Breast epithelium (tissue), 4 donors: ENCODE data around the gene CBFA2T3. TPM values are rescaled to one million over a fixed set of nuclear protein-coding genes. Genes with fewer than 3 reads are reported as not detected.
"Not testable (repeated sequence)": the region's sequence is repeated elsewhere in the genome, so short reads cannot be mapped to it uniquely, and the experiment has no call there.

Experiments used
- DNase-seq, 2 donors: peaks; one replicate each; pipeline ENCODE4 v3.0.0-alpha.2; 2019; ENCODE audit warnings: low spot score in 2 of 2
- H3K27ac ChIP-seq, 2 donors: fragments of 200-600 bp; sonication (generic) in 1 of 2; one replicate each; pipeline ENCODE4 v1.5.1; 2016 to 2019; ENCODE audit warnings: mild to moderate bottlenecking in 1 of 2
- H3K27me3 ChIP-seq, 2 donors: fragments of 200-600 bp; sonication (generic) in 1 of 2; one replicate each; pipeline versions ENCODE4 v1.5.1 to v1.6.0; 2017 to 2019; ENCODE audit warnings: control low read depth in 1 of 2, mild to moderate bottlenecking in 1 of 2
- H3K36me3 ChIP-seq: fragments of 200-600 bp; one replicate; pipeline ENCODE4 v1.5.1; 2019
- H3K4me1 ChIP-seq, 2 donors: fragments of 200-600 bp; sonication (generic); one replicate each; pipeline ENCODE4 v1.5.1; 2016 to 2019; ENCODE audit warnings: control low read depth in 1 of 2
- H3K4me3 ChIP-seq, 3 donors: fragments of 200-600 bp; sonication (generic); 1 replicate in 2 of 3; 2 replicates in 1 of 3; pipeline ENCODE4 v1.5.1; 2016 to 2019; ENCODE audit warnings: mild to moderate bottlenecking in 3 of 3, moderate library complexity in 2 of 3
- H3K9me3 ChIP-seq, 2 donors: fragments of 200-600 bp; sonication (generic) in 1 of 2; one replicate each; pipeline ENCODE4 v1.5.1; 2016 to 2019; ENCODE audit warnings: control low read depth in 1 of 2
- CTCF ChIP-seq, 3 donors: fragments of 450-650 bp; IDR thresholded peaks; one replicate each; pipeline ENCODE4 v1.5.1; 2016 to 2017; ENCODE audit warnings: antibody characterized with exemption in 3 of 3, mild to moderate bottlenecking in 3 of 3, moderate library complexity in 3 of 3
- POLR2A ChIP-seq: fragments of 450-650 bp; IDR thresholded peaks from one replicate; pipeline ENCODE4 v1.6.1; 2016; ENCODE audit warnings: antibody characterized with exemption, mild to moderate bottlenecking, moderate library complexity
- POLR2AphosphoS5 ChIP-seq, 3 donors: sonication (generic); formaldehyde crosslinking; IDR thresholded peaks; one replicate each; pipeline ENCODE4 v1.6.1; 2017; ENCODE audit warnings: antibody characterized with exemption in 3 of 3
- intact Hi-C: fragments of 100-400 bp; cut with DNase I; formaldehyde crosslinking; loops from one replicate; pipeline ENCODE4 v1.15.1; 2023; ENCODE audit warnings: low total_unique reads
- total RNA-seq, 3 donors: library from RNA; depleted of rRNA; stranded (reverse); fragments of >200 nt; gene quantifications; one replicate each; pipeline ENCODE4 v1.1.0, GENCODE V29; 2016

CBFA2T3 gene
- total RNA-seq, 3 donors from 2014 or later, result 0.64 to 2.3 (median 0.88) TPM

- no peaks in the 10 kb centered on the region for H3K4me1 ChIP-seq
- no peak overlapping the region for H3K4me3 ChIP-seq
- no peak for DNase-seq
- H3K9me3 ChIP-seq, result peaks cover 11 to 13% of the 10 kb centered on the region in 2 donors
- H3K27ac ChIP-seq, result no peak overlapping the region
- TF ChIP-seq CTCF (IDR thresholded peaks at IDR 0.05) (no peak), POLR2AphosphoS5 (IDR thresholded peaks at IDR 0.05) (no peak), POLR2A (no peak)
- H3K36me3 ChIP-seq, result no peaks in the 10 kb centered on the region
- peaks cover 0 to 60% of the 10 kb centered on the region in 2 donors for H3K27me3 ChIP-seq
- intact Hi-C loops, result no loop called here
These were observed 28.4 kb upstream of the CBFA2T3 start for GRCh38 chr16:89005201-89006035.

- DNase-seq, result no peak
- H3K4me3 ChIP-seq, result no peak overlapping the region
- H3K27ac ChIP-seq, result no peak overlapping the region
- no peaks in the 10 kb centered on the region for H3K4me1 ChIP-seq
- intact Hi-C loops, result no loop called here
- peaks cover 0 to 61% of the 10 kb centered on the region in 2 donors for H3K27me3 ChIP-seq
- no peaks in the 10 kb centered on the region for H3K36me3 ChIP-seq
- H3K9me3 ChIP-seq, result peaks cover 18 to 19% of the 10 kb centered on the region in 2 donors
- TF ChIP-seq POLR2AphosphoS5 (IDR thresholded peaks at IDR 0.05) (no peak), CTCF (IDR thresholded peaks at IDR 0.05) (no peak), POLR2A (no peak)
These were observed 27.3 kb upstream of the CBFA2T3 start for GRCh38 chr16:89004209-89004831.

GRCh38 chr16:89003831-89004208 lies 26.8 kb upstream of the CBFA2T3 start:
- no peak for TF ChIP-seq POLR2AphosphoS5 (IDR thresholded peaks at IDR 0.05)
- no peak for TF ChIP-seq CTCF (IDR thresholded peaks at IDR 0.05)
- TF ChIP-seq POLR2A, result no peak
- H3K27ac ChIP-seq, result no peak overlapping the region
- no peak for DNase-seq
- H3K36me3 ChIP-seq, result no peaks in the 10 kb centered on the region
- intact Hi-C loops, result no loop called here
- peaks cover 18 to 22% of the 10 kb centered on the region in 2 donors for H3K9me3 ChIP-seq
- H3K4me3 ChIP-seq, result no peak overlapping the region
- H3K27me3 ChIP-seq, result peaks cover 0 to 61% of the 10 kb centered on the region in 2 donors
- H3K4me1 ChIP-seq, result no peaks in the 10 kb centered on the region

- Histone ChIP-seq H3K36me3 (no peaks in the 10 kb centered on the region), H3K27ac (no peak overlapping the region), H3K9me3 (peaks cover 25 to 29% of the 10 kb centered on the region in 2 donors), H3K4me1 (no peaks in the 10 kb centered on the region), H3K4me3 (no peak overlapping the region), H3K27me3 (peaks cover 0 to 61% of the 10 kb centered on the region in 2 donors)
- TF ChIP-seq POLR2AphosphoS5 (IDR thresholded peaks at IDR 0.05), result no peak
- TF ChIP-seq CTCF (IDR thresholded peaks at IDR 0.05), result no peak
- TF ChIP-seq POLR2A, result no peak
- DNase-seq, result no peak
- intact Hi-C loops, result no loop called here
These were observed 26.1 kb upstream of the CBFA2T3 start for GRCh38 chr16:89002851-89003830.

- H3K36me3 ChIP-seq, H3K4me3 ChIP-seq, H3K4me1 ChIP-seq, intact Hi-C loops, DNase-seq, H3K27ac ChIP-seq: not testable (repeated sequence)
- peaks cover 0 to 53% of the 10 kb centered on the region in 2 donors for H3K27me3 ChIP-seq
- peaks cover 36 to 39% of the 10 kb centered on the region in 2 donors for H3K9me3 ChIP-seq
These were observed 25.1 kb upstream of the CBFA2T3 start for GRCh38 chr16:89002081-89002480.
